ENCODE data around the gene GHRH.

DNA sequence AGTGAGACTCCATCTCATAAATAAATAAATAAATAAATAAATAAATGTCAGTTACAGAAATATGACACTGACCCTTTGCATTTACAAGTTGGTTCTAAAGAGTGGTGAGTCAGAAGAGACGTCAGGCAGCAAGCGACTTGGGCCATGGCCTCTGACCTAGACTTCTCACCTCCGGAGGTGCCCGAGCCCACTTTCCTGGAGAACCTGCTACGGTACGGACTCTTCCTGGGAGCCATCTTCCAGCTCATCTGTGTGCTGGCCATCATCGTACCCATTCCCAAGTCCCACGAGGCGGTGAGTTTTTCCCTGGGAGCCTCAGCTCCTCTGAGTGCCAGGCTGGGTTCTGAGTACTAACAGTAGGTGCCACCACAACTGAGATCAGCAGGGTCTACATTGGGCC, 39.5 kb upstream of the GHRH start:
- TF ChIP-seq, protein P1, sequence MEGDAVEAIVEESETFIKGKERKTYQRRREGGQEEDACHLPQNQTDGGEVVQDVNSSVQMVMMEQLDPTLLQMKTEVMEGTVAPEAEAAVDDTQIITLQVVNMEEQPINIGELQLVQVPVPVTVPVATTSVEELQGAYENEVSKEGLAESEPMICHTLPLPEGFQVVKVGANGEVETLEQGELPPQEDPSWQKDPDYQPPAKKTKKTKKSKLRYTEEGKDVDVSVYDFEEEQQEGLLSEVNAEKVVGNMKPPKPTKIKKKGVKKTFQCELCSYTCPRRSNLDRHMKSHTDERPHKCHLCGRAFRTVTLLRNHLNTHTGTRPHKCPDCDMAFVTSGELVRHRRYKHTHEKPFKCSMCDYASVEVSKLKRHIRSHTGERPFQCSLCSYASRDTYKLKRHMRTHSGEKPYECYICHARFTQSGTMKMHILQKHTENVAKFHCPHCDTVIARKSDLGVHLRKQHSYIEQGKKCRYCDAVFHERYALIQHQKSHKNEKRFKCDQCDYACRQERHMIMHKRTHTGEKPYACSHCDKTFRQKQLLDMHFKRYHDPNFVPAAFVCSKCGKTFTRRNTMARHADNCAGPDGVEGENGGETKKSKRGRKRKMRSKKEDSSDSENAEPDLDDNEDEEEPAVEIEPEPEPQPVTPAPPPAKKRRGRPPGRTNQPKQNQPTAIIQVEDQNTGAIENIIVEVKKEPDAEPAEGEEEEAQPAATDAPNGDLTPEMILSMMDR (IDR thresholded peaks at IDR 0.05), result no peak
- TF ChIP-seq POLR2A (IDR thresholded peaks at IDR 0.05), result no peak
